ENCODE results near the gene STK35. TPM values are rescaled to one million over a fixed set of nuclear protein-coding genes. Genes with fewer than 3 reads are reported as not detected.
A peak's percentile ranks its signal among the peaks of the same experiment; 100 is the strongest.

The STK35 gene
- polyA plus RNA-seq, 3 donors, result 1.2 to 9.3 (median 2.0) TPM

GRCh38 chr20:2114127-2114959, 12.7 kb downstream of the STK35 start:
- Histone ChIP-seq H3K4me1 (ENCODE audit: control insufficient read depth in 1 of 2, insufficient read depth in 2 of 2, low read length in 2 of 2) (peaks cover 6 to 12% of the 10 kb centered on the region in 2 donors), H4K20me1 (ENCODE audit: insufficient read depth, low read length) (peaks cover 98% of the 10 kb centered on the region), H3K4me3 (replicated peaks in 1 of 3; ENCODE audit: low read depth in 2 of 3, low read length in 3 of 3) (no peak overlapping the region), H3K79me2 (ENCODE audit: insufficient read depth, low read length) (peaks cover 98% of the 10 kb centered on the region), H3K4me2 (replicated peaks; ENCODE audit: extremely low read depth, low read length, poor library complexity, severe bottlenecking) (no peak overlapping the region), H3K27ac (ENCODE audit: low read depth in 1 of 2, low read length in 2 of 2) (peak overlapping the region in 1 of 2 donors; percentile 28), H3K27me3 (ENCODE audit: control insufficient read depth in 2 of 2, insufficient read depth in 2 of 2, low read length in 2 of 2) (no peaks in the 10 kb centered on the region), H3K36me3 (replicated peaks in 1 of 2; ENCODE audit: control insufficient read depth in 1 of 2, insufficient read depth in 2 of 2, low read length in 2 of 2) (peaks cover 23 to 83% of the 10 kb centered on the region in 2 donors), H2AFZ (ENCODE audit: insufficient read depth, low read depth, low read length, poor library complexity, severe bottlenecking) (no peak overlapping the region), H3K9ac (ENCODE audit: insufficient read depth, low read length, poor library complexity, severe bottlenecking) (no peak overlapping the region), H3K9me3 (replicated peaks in 1 of 2; ENCODE audit: control insufficient read depth in 1 of 2, insufficient read depth in 1 of 2, low read length in 2 of 2) (no peaks in the 10 kb centered on the region)
- peaks cover 33% of the 10 kb centered on the region for H3K4me1 Mint-ChIP-seq
- peaks cover 0 to 4% (median 2%) of the 10 kb centered on the region in 3 donors for H3K27me3 Mint-ChIP-seq (ENCODE audit: low read depth in 3 of 3)
- DNase-seq, result no peak
- 96% methylated on average over 8 of the region's 9 CpGs for WGBS (ENCODE audit: insufficient coverage)
- no peak for TF ChIP-seq CTCF (IDR thresholded peaks at IDR 0.05)
- no peaks in the 10 kb centered on the region for H3K9me3 Mint-ChIP-seq
- peaks cover 49 to 63% of the 10 kb centered on the region in 2 donors for H3K36me3 Mint-ChIP-seq
- H3K4me3 Mint-ChIP-seq, result no peak overlapping the region
- intact Hi-C loops (cut with micrococcal nuclease), result no loop called here
- peak overlapping the region; percentile 49 to 91 (median 73) for H3K27ac Mint-ChIP-seq

GRCh38 chr20:2114990-2115681, 13.5 kb downstream of the STK35 start:
- no peak overlapping the region for H3K4me3 Mint-ChIP-seq
- H3K79me2 ChIP-seq (ENCODE audit: insufficient read depth, low read length), result peaks cover 98% of the 10 kb centered on the region
- no peaks in the 10 kb centered on the region for H3K9me3 ChIP-seq (replicated peaks in 1 of 2; ENCODE audit: control insufficient read depth in 1 of 2, insufficient read depth in 1 of 2, low read length in 2 of 2)
- no peak overlapping the region for H2AFZ ChIP-seq (ENCODE audit: insufficient read depth, low read depth, low read length, poor library complexity, severe bottlenecking)
- H3K27me3 Mint-ChIP-seq (ENCODE audit: low read depth in 3 of 3), result peaks cover 0 to 4% (median 2%) of the 10 kb centered on the region in 3 donors
- H3K36me3 Mint-ChIP-seq, result peaks cover 51 to 70% of the 10 kb centered on the region in 2 donors
- peaks cover 0 to 5% of the 10 kb centered on the region in 2 donors for H3K4me1 ChIP-seq (ENCODE audit: control insufficient read depth in 1 of 2, insufficient read depth in 2 of 2, low read length in 2 of 2)
- peaks cover 31% of the 10 kb centered on the region for H3K4me1 Mint-ChIP-seq
- intact Hi-C loops (cut with micrococcal nuclease), result no loop called here
- no peak overlapping the region for H3K9ac ChIP-seq (ENCODE audit: insufficient read depth, low read length, poor library complexity, severe bottlenecking)
- H3K27me3 ChIP-seq (ENCODE audit: control insufficient read depth in 2 of 2, insufficient read depth in 2 of 2, low read length in 2 of 2), result no peaks in the 10 kb centered on the region
- no peak overlapping the region for H3K4me3 ChIP-seq (replicated peaks in 1 of 3; ENCODE audit: low read depth in 2 of 3, low read length in 3 of 3)
- no peak for TF ChIP-seq CTCF (IDR thresholded peaks at IDR 0.05)
- H4K20me1 ChIP-seq (ENCODE audit: insufficient read depth, low read length), result peaks cover 98% of the 10 kb centered on the region
- no CpG with 5 or more reads among the region's 2 CpGs for WGBS (ENCODE audit: insufficient coverage)
- peaks cover 25 to 85% of the 10 kb centered on the region in 2 donors for H3K36me3 ChIP-seq (replicated peaks in 1 of 2; ENCODE audit: control insufficient read depth in 1 of 2, insufficient read depth in 2 of 2, low read length in 2 of 2)
- H3K27ac Mint-ChIP-seq, result peak overlapping the region; percentile 14 to 91 (median 61)
- no peak for DNase-seq
- H3K9me3 Mint-ChIP-seq, result no peaks in the 10 kb centered on the region
- no peak overlapping the region for H3K4me2 ChIP-seq (replicated peaks; ENCODE audit: extremely low read depth, low read length, poor library complexity, severe bottlenecking)
- no peak overlapping the region for H3K27ac ChIP-seq (ENCODE audit: low read depth in 1 of 2, low read length in 2 of 2)
